ENCODE results near the gene COMP. TPM values are rescaled to one million over a fixed set of nuclear protein-coding genes. Genes with fewer than 3 reads are reported as not detected.

The COMP gene
- total and polyA plus RNA-seq, 10 of the 15 experiments (the other 5 are each of a cell fraction or from before 2014, with no cell fraction given): 0.17 TPM; not detected in 9

- TF ChIP-seq PKNOX1 (IDR thresholded peaks at IDR 0.05): no peak
Measured at GRCh38 chr19:18793144-18794028, 2.3 kb upstream of the COMP start (continued).

- peaks cover 3% of the 10 kb centered on the region; the same call in 1 of the 2 replicates for H3K4me1 ChIP-seq (ENCODE audit: control insufficient read depth, insufficient read depth, low read length)
- intact Hi-C loops (cut with micrococcal nuclease; ENCODE audit: unreplicated experiment): no loop called here
- no peak overlapping the region for H3K4me3 ChIP-seq
- no peaks in the 10 kb centered on the region for H3K36me3 ChIP-seq (ENCODE audit: control insufficient read depth in 2 of 2, insufficient read depth in 2 of 2, low read length in 1 of 2)
- no peak for DNase-seq (ENCODE audit: low read depth, low spot score)
- WGBS (ENCODE audit: insufficient coverage, insufficient replicate concordance, low lambda C conversion rate, missing lambda C conversion rate): 44% methylated on average over 3 of the region's 3 CpGs
- no peak for FAIRE-seq
- SMC1A ChIA-PET (ENCODE audit: uncharacterized antibody, unreplicated experiment): interaction anchor here (1.3 kb wide), 1 partner anchor 54 kb away, joined by 3 read pairs; no protein-coding TSS in a partner anchor
- H3K9ac ChIP-seq (ENCODE audit: control insufficient read depth, insufficient read depth, low read length): no peak overlapping the region
- no peaks in the 10 kb centered on the region for H4K20me1 ChIP-seq (ENCODE audit: control insufficient read depth, insufficient read depth)
- no peaks in the 10 kb centered on the region; the same call in 2 of the 3 replicates for H3K9me3 ChIP-seq (replicated peaks; ENCODE audit: control insufficient read depth, insufficient read depth, low read length)
- CTCF ChIA-PET: interaction anchor here (1.2 kb wide), 1 partner anchor 55 kb away, joined by 7 read pairs; no protein-coding TSS in a partner anchor
- no peak overlapping the region for H3K4me2 ChIP-seq (ENCODE audit: control insufficient read depth, insufficient read depth)
- no peak for ATAC-seq
- RAD21 ChIA-PET (ENCODE audit: unreplicated experiment): no interaction called here
- POLR2A ChIA-PET: interaction anchor here (0.6 kb wide), 1 partner anchor 241 kb away, joined by 5 read pairs; no protein-coding TSS in a partner anchor
- no peak overlapping the region for H2AFZ ChIP-seq (ENCODE audit: control insufficient read depth, low read depth, low read length)
- peaks cover 16 to 22% of the 10 kb centered on the region in 2 experiments for H3K27me3 ChIP-seq (replicated peaks in 1 of 2; ENCODE audit: control insufficient read depth in 2 of 2, insufficient read depth in 2 of 2, low read length in 1 of 2)
- in situ Hi-C loops (cut with MboI): no loop called here
- no peak overlapping the region for H3K27ac ChIP-seq (ENCODE audit: control insufficient read depth, insufficient read depth)
- H3K79me2 ChIP-seq (ENCODE audit: control insufficient read depth, insufficient read depth, low read length): no peaks in the 10 kb centered on the region
- no TSS peak for BruUV-seq (replicated peaks)
- TF ChIP-seq NBN (IDR thresholded peaks at IDR 0.05): no peak
- TF ChIP-seq, protein P1, sequence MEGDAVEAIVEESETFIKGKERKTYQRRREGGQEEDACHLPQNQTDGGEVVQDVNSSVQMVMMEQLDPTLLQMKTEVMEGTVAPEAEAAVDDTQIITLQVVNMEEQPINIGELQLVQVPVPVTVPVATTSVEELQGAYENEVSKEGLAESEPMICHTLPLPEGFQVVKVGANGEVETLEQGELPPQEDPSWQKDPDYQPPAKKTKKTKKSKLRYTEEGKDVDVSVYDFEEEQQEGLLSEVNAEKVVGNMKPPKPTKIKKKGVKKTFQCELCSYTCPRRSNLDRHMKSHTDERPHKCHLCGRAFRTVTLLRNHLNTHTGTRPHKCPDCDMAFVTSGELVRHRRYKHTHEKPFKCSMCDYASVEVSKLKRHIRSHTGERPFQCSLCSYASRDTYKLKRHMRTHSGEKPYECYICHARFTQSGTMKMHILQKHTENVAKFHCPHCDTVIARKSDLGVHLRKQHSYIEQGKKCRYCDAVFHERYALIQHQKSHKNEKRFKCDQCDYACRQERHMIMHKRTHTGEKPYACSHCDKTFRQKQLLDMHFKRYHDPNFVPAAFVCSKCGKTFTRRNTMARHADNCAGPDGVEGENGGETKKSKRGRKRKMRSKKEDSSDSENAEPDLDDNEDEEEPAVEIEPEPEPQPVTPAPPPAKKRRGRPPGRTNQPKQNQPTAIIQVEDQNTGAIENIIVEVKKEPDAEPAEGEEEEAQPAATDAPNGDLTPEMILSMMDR (IDR thresholded peaks at IDR 0.05 in 2 of 3, conservative IDR thresholded peaks at IDR 0.05 in 1 of 3; ENCODE audit: control insufficient read depth in 2 of 3, extremely low read depth in 1 of 3, insufficient read depth in 1 of 3, low read depth in 3 of 3, low read length in 3 of 3): no peak
- TF ChIP-seq, protein P2, sequence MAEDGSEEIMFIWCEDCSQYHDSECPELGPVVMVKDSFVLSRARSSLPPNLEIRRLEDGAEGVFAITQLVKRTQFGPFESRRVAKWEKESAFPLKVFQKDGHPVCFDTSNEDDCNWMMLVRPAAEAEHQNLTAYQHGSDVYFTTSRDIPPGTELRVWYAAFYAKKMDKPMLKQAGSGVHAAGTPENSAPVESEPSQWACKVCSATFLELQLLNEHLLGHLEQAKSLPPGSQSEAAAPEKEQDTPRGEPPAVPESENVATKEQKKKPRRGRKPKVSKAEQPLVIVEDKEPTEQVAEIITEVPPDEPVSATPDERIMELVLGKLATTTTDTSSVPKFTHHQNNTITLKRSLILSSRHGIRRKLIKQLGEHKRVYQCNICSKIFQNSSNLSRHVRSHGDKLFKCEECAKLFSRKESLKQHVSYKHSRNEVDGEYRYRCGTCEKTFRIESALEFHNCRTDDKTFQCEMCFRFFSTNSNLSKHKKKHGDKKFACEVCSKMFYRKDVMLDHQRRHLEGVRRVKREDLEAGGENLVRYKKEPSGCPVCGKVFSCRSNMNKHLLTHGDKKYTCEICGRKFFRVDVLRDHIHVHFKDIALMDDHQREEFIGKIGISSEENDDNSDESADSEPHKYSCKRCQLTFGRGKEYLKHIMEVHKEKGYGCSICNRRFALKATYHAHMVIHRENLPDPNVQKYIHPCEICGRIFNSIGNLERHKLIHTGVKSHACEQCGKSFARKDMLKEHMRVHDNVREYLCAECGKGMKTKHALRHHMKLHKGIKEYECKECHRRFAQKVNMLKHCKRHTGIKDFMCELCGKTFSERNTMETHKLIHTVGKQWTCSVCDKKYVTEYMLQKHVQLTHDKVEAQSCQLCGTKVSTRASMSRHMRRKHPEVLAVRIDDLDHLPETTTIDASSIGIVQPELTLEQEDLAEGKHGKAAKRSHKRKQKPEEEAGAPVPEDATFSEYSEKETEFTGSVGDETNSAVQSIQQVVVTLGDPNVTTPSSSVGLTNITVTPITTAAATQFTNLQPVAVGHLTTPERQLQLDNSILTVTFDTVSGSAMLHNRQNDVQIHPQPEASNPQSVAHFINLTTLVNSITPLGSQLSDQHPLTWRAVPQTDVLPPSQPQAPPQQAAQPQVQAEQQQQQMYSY (CRISPR knock-in tag; IDR thresholded peaks at IDR 0.05): no peak
- TF ChIP-seq ATF2 (IDR thresholded peaks at IDR 0.05; ENCODE audit: low read length): no peak
- no peak for TF ChIP-seq ZNF24 (IDR thresholded peaks at IDR 0.05)
- TF ChIP-seq JUND (IDR thresholded peaks at IDR 0.05; ENCODE audit: low read depth, low read length): no peak
- no peak for TF ChIP-seq MTA3 (IDR thresholded peaks at IDR 0.05; ENCODE audit: borderline replicate concordance, low read length)
- no peak for TF ChIP-seq STAT1 (conservative IDR thresholded peaks at IDR 0.05)
- no peak for TF ChIP-seq SMAD5 (IDR thresholded peaks at IDR 0.05; ENCODE audit: low read depth)
- no peak for TF ChIP-seq YBX1 (IDR thresholded peaks at IDR 0.05)
- TF ChIP-seq POU2F2 (IDR thresholded peaks at IDR 0.05; ENCODE audit: borderline replicate concordance, low read depth, low read length): no peak
- TF ChIP-seq CHD2 (IDR thresholded peaks at IDR 0.05; ENCODE audit: borderline replicate concordance, low read depth, low read length): no peak
- no peak for TF ChIP-seq PAX5 (IDR thresholded peaks at IDR 0.05; ENCODE audit: borderline replicate concordance, low read depth, low read length)
Measured at GRCh38 chr19:18792661-18793060, 1.6 kb upstream of the COMP start.

Data from GM12878 (cell line).